ENCODE results near the gene THOP1.

THOP1 gene

GRCh38 chr19:2798733-2799132, 13.4 kb downstream of the THOP1 start:
- Histone ChIP-seq H3K4me1 (ENCODE audit: control insufficient read depth in 1 of 2, insufficient read depth in 2 of 2, low read length in 2 of 2) (no peaks in the 10 kb centered on the region), H3K36me3 (ENCODE audit: control insufficient read depth in 1 of 2, insufficient read depth in 2 of 2, low read length in 2 of 2) (peaks cover 11 to 63% of the 10 kb centered on the region in 2 donors), H3K27ac (ENCODE audit: low read length) (no peak overlapping the region), H3K9me3 (ENCODE audit: control insufficient read depth in 1 of 2, low read length in 2 of 2) (no peaks in the 10 kb centered on the region), H3K27me3 (ENCODE audit: low read depth, low read length) (no peaks in the 10 kb centered on the region), H3K4me3 (ENCODE audit: low read depth in 1 of 2, low read length in 2 of 2) (no peak overlapping the region)

DNA sequence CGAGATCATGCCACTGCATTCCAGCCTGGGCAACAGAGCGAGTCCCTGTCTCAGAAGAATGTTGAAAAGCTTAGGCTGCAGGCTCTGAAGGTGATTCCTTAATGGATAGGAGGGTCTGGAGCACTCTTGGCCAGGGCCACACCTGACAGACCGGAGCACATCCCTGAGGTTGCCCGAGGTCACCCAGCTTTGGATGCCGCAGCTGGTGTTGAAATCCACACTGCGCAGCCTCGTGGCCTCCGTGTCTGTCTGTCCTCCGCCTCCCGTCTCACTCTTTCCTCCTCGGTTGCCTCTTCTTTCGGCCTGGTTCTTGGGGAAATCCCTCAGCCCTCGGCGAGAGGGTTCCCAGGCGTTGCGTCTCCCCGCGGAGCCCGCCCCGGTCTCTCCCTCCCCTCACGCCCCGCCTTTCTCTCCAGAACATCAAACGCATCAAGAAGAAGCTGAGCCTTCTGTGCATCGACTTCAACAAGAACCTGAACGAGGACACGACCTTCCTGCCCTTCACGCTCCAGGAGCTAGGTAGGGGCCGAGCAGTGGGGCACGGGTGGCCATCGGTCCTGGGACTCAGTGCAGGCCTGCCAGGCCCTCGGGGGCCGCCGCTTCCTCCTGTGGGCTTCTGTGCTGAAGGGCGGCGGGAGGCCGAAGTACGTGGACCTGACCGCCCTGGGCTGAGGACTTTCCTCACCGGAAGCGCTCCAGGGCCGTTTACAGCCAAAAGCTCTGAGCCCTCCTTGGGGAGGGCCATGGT, 14.1 kb downstream of the THOP1 start:
- Histone ChIP-seq H3K9me3 (ENCODE audit: control insufficient read depth in 1 of 2, low read length in 2 of 2) (no peaks in the 10 kb centered on the region), H3K4me1 (ENCODE audit: control insufficient read depth in 1 of 2, insufficient read depth in 2 of 2, low read length in 2 of 2) (no peaks in the 10 kb centered on the region), H3K27ac (ENCODE audit: low read length) (no peak overlapping the region), H3K27me3 (ENCODE audit: low read depth, low read length) (no peaks in the 10 kb centered on the region), H3K36me3 (ENCODE audit: control insufficient read depth in 1 of 2, insufficient read depth in 2 of 2, low read length in 2 of 2) (peaks cover 8 to 62% of the 10 kb centered on the region in 2 donors), H3K4me3 (ENCODE audit: low read depth in 1 of 2, low read length in 2 of 2) (no peak overlapping the region)

DNA sequence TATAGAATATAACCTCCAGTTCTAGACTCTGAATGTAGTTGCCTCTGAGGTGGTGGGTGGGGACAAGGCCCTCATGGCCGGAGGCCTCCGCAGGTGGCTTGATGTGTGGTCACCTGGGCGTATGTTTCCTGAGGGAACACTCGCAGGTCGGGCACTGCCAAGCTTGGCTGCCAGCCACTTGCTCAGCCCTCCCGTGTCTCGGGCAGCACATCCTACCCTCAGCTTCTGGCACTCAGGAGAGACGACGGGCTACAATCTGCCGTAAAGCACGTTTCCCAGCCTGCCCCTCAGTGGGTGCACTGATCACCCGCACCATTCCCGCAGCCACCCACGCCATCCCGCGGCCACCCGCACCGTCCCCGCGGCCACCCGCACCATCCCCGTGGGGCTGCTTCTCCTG, 15.2 kb downstream of the THOP1 start:
- Histone ChIP-seq H3K4me3 (ENCODE audit: low read depth in 1 of 2, low read length in 2 of 2) (no peak overlapping the region), H3K27ac (ENCODE audit: low read length) (no peak overlapping the region), H3K4me1 (ENCODE audit: control insufficient read depth in 1 of 2, insufficient read depth in 2 of 2, low read length in 2 of 2) (no peaks in the 10 kb centered on the region), H3K9me3 (ENCODE audit: control insufficient read depth in 1 of 2, low read length in 2 of 2) (no peaks in the 10 kb centered on the region), H3K36me3 (ENCODE audit: control insufficient read depth in 1 of 2, insufficient read depth in 2 of 2, low read length in 2 of 2) (peaks cover 5 to 62% of the 10 kb centered on the region in 2 donors), H3K27me3 (ENCODE audit: low read depth, low read length) (no peaks in the 10 kb centered on the region)

DNA sequence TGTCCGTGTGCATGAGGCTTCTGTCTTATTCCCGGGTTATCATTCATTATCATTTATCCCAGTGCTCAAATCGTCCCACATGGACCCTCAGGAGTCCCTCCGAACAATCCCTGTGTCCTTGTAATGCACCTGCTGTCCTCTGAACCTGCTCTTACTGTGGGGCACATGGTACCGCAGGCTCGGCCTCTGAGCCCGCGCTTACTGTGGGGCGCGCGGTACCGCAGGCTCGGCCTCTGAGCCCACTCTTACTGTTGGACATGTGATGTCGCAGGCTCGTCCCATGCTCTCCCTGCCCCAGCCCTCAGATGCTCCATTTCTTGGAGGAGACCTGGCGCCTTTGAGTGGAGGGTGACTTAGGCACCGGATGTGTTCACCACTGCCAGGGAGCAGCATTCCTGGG, 17.5 kb downstream of the THOP1 start:
- Histone ChIP-seq H3K27ac (ENCODE audit: low read length) (no peak overlapping the region), H3K27me3 (ENCODE audit: low read depth, low read length) (no peaks in the 10 kb centered on the region), H3K4me1 (ENCODE audit: control insufficient read depth in 1 of 2, insufficient read depth in 2 of 2, low read length in 2 of 2) (no peaks in the 10 kb centered on the region), H3K9me3 (ENCODE audit: control insufficient read depth in 1 of 2, low read length in 2 of 2) (no peaks in the 10 kb centered on the region), H3K36me3 (ENCODE audit: control insufficient read depth in 1 of 2, insufficient read depth in 2 of 2, low read length in 2 of 2) (peaks cover 5 to 72% of the 10 kb centered on the region in 2 donors), H3K4me3 (ENCODE audit: low read depth in 1 of 2, low read length in 2 of 2) (no peak overlapping the region)

DNA sequence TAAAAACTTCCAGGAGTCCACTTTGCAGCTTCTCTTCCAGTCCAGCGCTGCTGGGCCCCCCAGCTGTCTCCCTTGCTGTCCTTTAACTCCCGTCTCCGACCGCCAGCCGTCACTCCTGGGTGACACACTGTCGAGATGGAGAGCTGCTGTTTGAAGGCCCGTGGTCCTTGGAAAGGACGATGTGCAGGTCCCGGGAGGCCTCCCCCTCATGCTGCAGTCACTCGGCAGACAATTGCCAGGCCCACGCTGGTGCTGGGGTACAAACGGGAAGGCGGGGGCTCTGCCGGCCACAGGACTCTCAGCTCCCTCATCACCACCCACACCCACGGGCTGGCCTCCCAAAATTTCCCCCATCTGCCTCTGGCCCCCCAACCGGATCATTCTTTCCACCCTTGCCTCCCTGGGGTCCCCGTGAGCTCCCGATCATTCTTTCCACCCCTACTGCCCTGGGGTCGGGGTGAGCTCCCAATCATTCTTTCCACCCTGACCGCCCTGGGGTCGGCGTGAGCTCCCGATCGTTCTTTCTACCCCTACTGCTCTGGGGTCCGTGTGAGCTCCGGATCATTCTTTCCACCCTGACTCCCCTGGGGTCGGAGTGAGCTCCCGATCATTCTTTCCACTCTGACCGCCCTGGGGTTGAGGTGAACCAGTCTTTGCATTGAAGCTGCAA, 18.3 kb downstream of the THOP1 start:
- H3K9me3 ChIP-seq (ENCODE audit: control insufficient read depth in 1 of 2, low read length in 2 of 2) = no peaks in the 10 kb centered on the region
- peaks cover 5 to 72% of the 10 kb centered on the region in 2 donors for H3K36me3 ChIP-seq (ENCODE audit: control insufficient read depth in 1 of 2, insufficient read depth in 2 of 2, low read length in 2 of 2)
- H3K4me3 ChIP-seq (ENCODE audit: low read depth in 1 of 2, low read length in 2 of 2) = no peak overlapping the region
- no peaks in the 10 kb centered on the region for H3K4me1 ChIP-seq (ENCODE audit: control insufficient read depth in 1 of 2, insufficient read depth in 2 of 2, low read length in 2 of 2)
- no peaks in the 10 kb centered on the region for H3K27me3 ChIP-seq (ENCODE audit: low read depth, low read length)
- H3K27ac ChIP-seq (ENCODE audit: low read length) = no peak overlapping the region

DNA sequence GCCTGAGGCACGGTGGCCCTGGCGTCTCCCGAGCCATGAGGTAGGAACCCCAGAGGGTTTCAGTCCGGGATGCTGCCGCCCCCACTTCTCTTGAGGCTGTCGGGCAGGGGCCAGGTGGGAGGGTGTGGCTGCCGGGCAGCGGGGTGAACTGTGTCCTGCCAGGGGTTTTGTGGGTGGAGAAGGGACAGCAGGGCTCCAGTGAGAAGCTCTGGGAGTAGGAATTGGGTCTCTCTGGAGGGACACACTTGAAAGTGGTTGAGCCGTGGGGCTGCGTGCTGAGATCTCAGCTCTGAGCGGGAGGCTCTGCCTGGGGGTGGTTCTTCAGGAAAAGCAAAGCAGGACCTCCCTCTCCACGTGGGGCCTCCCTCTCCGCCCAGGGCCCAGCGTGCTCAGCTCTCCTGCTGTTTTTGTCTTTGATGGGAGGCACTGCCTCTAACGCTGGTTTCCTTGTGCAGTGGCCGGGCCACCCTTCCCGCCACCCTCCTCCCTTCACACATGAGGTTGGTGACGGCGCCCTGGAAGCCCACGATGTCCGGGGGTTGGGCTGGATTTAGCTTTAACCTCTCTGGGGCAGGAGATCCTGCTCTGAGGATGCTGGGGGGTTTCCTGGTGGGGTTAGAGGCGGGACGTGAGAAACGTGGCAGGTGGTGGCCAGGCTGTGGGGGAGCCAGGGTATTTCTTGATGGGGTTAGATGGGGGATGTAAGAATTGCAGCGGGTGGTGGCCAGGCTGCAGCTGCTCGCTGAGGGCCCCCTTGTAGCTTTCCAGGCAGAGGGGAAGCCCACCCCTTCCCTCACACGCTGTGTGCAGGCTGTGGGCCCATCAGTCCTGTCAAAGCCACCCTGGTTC, 19.1 kb downstream of the THOP1 start:
- Histone ChIP-seq H3K36me3 (ENCODE audit: control insufficient read depth in 1 of 2, insufficient read depth in 2 of 2, low read length in 2 of 2) (peaks cover 5 to 77% of the 10 kb centered on the region in 2 donors), H3K27ac (ENCODE audit: low read length) (no peak overlapping the region), H3K27me3 (ENCODE audit: low read depth, low read length) (no peaks in the 10 kb centered on the region), H3K9me3 (ENCODE audit: control insufficient read depth in 1 of 2, low read length in 2 of 2) (no peaks in the 10 kb centered on the region), H3K4me3 (ENCODE audit: low read depth in 1 of 2, low read length in 2 of 2) (no peak overlapping the region), H3K4me1 (ENCODE audit: control insufficient read depth in 1 of 2, insufficient read depth in 2 of 2, low read length in 2 of 2) (no peaks in the 10 kb centered on the region)

GRCh38 chr19:2805261-2805900, 20.1 kb downstream of the THOP1 start:
- no peaks in the 10 kb centered on the region for H3K9me3 ChIP-seq (ENCODE audit: control insufficient read depth in 1 of 2, low read length in 2 of 2)
- no peaks in the 10 kb centered on the region for H3K27me3 ChIP-seq (ENCODE audit: low read depth, low read length)
- no peak overlapping the region for H3K4me3 ChIP-seq (ENCODE audit: low read depth in 1 of 2, low read length in 2 of 2)
- H3K27ac ChIP-seq (ENCODE audit: low read length) = no peak overlapping the region
- H3K36me3 ChIP-seq (ENCODE audit: control insufficient read depth in 1 of 2, insufficient read depth in 2 of 2, low read length in 2 of 2) = peaks cover 5 to 80% of the 10 kb centered on the region in 2 donors
- H3K4me1 ChIP-seq (ENCODE audit: control insufficient read depth in 1 of 2, insufficient read depth in 2 of 2, low read length in 2 of 2) = no peaks in the 10 kb centered on the region

DNA sequence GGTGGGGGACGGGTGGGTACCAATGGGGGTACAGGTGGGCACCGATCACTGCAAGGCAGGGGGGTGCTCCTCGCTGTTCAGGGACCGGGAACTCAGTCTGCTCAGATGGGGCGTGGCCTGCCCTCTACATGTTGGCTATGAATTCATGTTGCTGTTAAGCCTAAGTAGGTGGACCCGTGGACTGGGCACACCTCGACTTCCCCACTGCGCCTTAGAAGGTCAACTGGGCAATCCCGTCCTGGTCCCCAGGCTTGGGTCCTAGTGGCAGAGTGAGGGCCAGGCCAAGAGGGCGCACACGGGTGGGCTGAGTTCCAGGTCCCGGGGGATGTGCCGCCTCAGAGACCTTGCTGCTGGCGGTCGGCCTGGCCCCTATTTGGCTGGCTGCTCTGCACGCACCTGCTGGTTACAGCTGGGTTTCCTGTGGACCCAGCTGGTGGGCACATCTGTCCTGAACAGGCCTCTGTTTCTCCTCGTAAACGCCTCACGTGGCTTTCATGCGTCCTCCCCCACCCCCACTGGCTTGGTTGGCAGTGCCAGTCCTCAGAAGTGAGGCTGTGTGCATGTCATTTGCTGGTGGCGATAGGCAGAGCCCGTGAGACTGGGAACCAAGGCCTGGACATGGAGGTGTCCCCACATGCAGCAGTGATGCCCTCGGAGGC, 20.8 kb downstream of the THOP1 start:
- no peak overlapping the region for H3K27ac ChIP-seq (ENCODE audit: low read length)
- no peaks in the 10 kb centered on the region for H3K9me3 ChIP-seq (ENCODE audit: control insufficient read depth in 1 of 2, low read length in 2 of 2)
- H3K36me3 ChIP-seq (ENCODE audit: control insufficient read depth in 1 of 2, insufficient read depth in 2 of 2, low read length in 2 of 2) = peaks cover 2 to 80% of the 10 kb centered on the region in 2 donors
- H3K4me3 ChIP-seq (ENCODE audit: low read depth in 1 of 2, low read length in 2 of 2) = no peak overlapping the region
- H3K4me1 ChIP-seq (ENCODE audit: control insufficient read depth in 1 of 2, insufficient read depth in 2 of 2, low read length in 2 of 2) = no peaks in the 10 kb centered on the region
- no peaks in the 10 kb centered on the region for H3K27me3 ChIP-seq (ENCODE audit: low read depth, low read length)

DNA sequence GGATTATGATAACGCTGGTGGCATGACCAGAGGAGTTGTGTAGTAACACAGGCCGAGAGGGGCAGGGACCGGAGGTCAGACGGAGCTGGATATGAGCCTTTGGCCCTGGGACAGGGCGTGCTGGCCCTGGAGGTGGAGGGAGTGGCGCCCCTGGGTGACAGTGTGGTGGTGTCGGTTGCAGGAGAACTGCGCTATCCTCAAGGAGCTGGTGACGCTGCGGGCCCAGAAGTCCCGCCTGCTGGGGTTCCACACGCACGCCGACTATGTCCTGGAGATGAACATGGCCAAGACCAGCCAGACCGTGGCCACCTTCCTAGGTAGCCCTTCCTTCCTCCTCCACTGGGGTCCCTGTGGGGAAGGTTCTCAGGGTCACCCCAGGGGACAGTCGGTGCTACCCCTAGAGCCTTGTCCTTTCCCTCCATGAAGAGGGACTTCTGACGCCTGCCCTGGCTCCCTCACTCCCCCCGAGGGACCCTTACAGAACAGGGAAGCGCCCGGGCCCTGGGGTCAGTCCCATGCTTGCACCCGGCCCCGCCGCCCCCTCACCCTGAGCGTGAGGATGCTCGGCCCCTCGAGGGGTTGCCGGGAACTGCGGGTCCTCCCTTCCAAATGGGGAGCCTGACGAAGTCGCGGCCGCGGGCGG, 21.6 kb downstream of the THOP1 start:
- Histone ChIP-seq H3K27me3 (ENCODE audit: low read depth, low read length) (no peaks in the 10 kb centered on the region), H3K4me3 (ENCODE audit: low read depth in 1 of 2, low read length in 2 of 2) (no peak overlapping the region), H3K9me3 (ENCODE audit: control insufficient read depth in 1 of 2, low read length in 2 of 2) (no peaks in the 10 kb centered on the region), H3K36me3 (ENCODE audit: control insufficient read depth in 1 of 2, insufficient read depth in 2 of 2, low read length in 2 of 2) (peaks cover 0 to 80% of the 10 kb centered on the region in 2 donors), H3K27ac (ENCODE audit: low read length) (no peak overlapping the region), H3K4me1 (ENCODE audit: control insufficient read depth in 1 of 2, insufficient read depth in 2 of 2, low read length in 2 of 2) (no peaks in the 10 kb centered on the region)

DNA sequence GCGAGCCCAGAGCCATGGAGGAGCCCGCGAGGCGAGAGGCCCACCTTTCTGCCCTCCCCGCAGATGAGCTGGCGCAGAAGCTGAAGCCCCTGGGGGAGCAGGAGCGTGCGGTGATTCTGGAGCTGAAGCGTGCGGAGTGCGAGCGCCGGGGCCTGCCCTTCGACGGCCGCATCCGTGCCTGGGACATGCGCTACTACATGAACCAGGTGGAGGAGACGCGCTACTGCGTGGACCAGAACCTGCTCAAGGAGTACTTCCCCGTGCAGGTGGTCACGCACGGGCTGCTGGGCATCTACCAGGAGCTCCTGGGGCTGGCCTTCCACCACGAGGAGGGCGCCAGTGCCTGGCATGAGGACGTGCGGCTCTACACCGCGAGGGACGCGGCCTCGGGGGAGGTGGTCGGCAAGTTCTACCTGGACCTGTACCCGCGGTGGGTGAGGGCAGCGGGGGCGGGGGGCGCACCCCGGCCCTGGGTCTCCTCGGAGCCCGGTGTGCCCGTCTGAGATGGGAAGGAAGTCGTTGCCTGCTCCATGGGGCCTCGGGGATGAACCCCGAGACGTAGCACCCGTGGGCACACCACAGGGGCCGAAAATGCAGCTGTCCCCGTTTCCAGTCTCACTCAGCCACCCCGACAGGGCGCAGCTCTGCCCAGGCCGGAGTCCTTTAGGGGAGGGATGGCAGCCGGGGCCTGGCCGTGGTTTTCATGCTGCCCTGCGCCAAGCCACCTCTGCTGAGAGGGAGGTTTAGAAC, 22.3 kb downstream of the THOP1 start:
- Histone ChIP-seq H3K4me1 (ENCODE audit: control insufficient read depth in 1 of 2, insufficient read depth in 2 of 2, low read length in 2 of 2) (no peaks in the 10 kb centered on the region), H3K36me3 (ENCODE audit: control insufficient read depth in 1 of 2, insufficient read depth in 2 of 2, low read length in 2 of 2) (peaks cover 0 to 83% of the 10 kb centered on the region in 2 donors)

More for the DNA sequence above, 22.3 kb downstream of the THOP1 start:
- Histone ChIP-seq H3K27me3 (ENCODE audit: low read depth, low read length) (no peaks in the 10 kb centered on the region), H3K9me3 (ENCODE audit: control insufficient read depth in 1 of 2, low read length in 2 of 2) (no peaks in the 10 kb centered on the region), H3K4me3 (ENCODE audit: low read depth in 1 of 2, low read length in 2 of 2) (no peak overlapping the region), H3K27ac (ENCODE audit: low read length) (no peak overlapping the region)

Data from muscle layer of duodenum (tissue), 2 donors.